Measurements from ENCODE around the gene CADM1.

CADM1 gene

GRCh38 chr11:115241899-115242298, 262.3 kb downstream of the CADM1 start:
- no peak for DNase-seq (ENCODE audit: low spot score)

GRCh38 chr11:115238791-115239190, 265.4 kb downstream of the CADM1 start:
- DNase-seq (ENCODE audit: low spot score), result no peak

- DNase-seq (ENCODE audit: low spot score), result peak; percentile 15
Observed at GRCh38 chr11:115238086-115238485, 266.1 kb downstream of the CADM1 start.

- DNase-seq (ENCODE audit: low spot score), result no peak
Observed at GRCh38 chr11:115237578-115237977, 266.6 kb downstream of the CADM1 start.

- DNase-seq (ENCODE audit: low spot score), result no peak
Observed at GRCh38 chr11:115234794-115235193, 269.4 kb downstream of the CADM1 start.

- DNase-seq (ENCODE audit: low spot score), result no peak
Observed at GRCh38 chr11:115226556-115226955, 277.7 kb downstream of the CADM1 start.

GRCh38 chr11:115224551-115224950, 279.7 kb downstream of the CADM1 start:
- no peak for DNase-seq (ENCODE audit: low spot score)

- DNase-seq (ENCODE audit: low spot score), result no peak
Observed at GRCh38 chr11:115222863-115223530, 281.2 kb downstream of the CADM1 start.

- DNase-seq (ENCODE audit: low spot score), result peak; percentile 45
Observed at GRCh38 chr11:115222218-115222862, 281.9 kb downstream of the CADM1 start.

GRCh38 chr11:115221461-115222069, 282.6 kb downstream of the CADM1 start:
- DNase-seq (ENCODE audit: low spot score), result no peak

GRCh38 chr11:115220911-115221310, 283.3 kb downstream of the CADM1 start:
- no peak for DNase-seq (ENCODE audit: low spot score)

- DNase-seq (ENCODE audit: low spot score), result no peak
Observed at GRCh38 chr11:115220423-115220822, 283.8 kb downstream of the CADM1 start.

GRCh38 chr11:115219376-115219775, 284.8 kb downstream of the CADM1 start:
- no peak for DNase-seq (ENCODE audit: low spot score)

GRCh38 chr11:115217726-115218311, 286.4 kb downstream of the CADM1 start:
- no peak for DNase-seq (ENCODE audit: low spot score)

GRCh38 chr11:115215694-115216617, 288.3 kb downstream of the CADM1 start:
- DNase-seq (ENCODE audit: low spot score), result no peak

GRCh38 chr11:115214644-115215234, 289.5 kb downstream of the CADM1 start:
- no peak for DNase-seq (ENCODE audit: low spot score)

- no peak for DNase-seq (ENCODE audit: low spot score)
Observed at GRCh38 chr11:115213007-115213406, 291.2 kb downstream of the CADM1 start.

- DNase-seq (ENCODE audit: low spot score), result no peak
Observed at GRCh38 chr11:115208808-115209259, 295.4 kb downstream of the CADM1 start.

GRCh38 chr11:115207916-115208315, 296.3 kb downstream of the CADM1 start:
- DNase-seq (ENCODE audit: low spot score), result no peak

- DNase-seq (ENCODE audit: low spot score), result no peak
Observed at GRCh38 chr11:115207166-115207591, 297.0 kb downstream of the CADM1 start.

- no peak for DNase-seq (ENCODE audit: low spot score)
Observed at GRCh38 chr11:115206365-115207022, 297.7 kb downstream of the CADM1 start.

Data from LoVo (cell line).